Aorta (tissue), 5 donors: Measurements from ENCODE around the gene GALNT2. TPM values are rescaled to one million over a fixed set of nuclear protein-coding genes. Genes with fewer than 3 reads are reported as not detected.

Source experiments
- ATAC-seq: fragments of 200-7000 bp; cut with Tn5 transposase; one replicate; pipeline ENCODE4 v1.9.1; 2022; ENCODE audit warnings: moderate library complexity; ENCODE audit not compliant: low FRiP score
- DNase-seq, 2 donors: peaks; one replicate each; pipeline ENCODE4 v3.0.0-alpha.2; 2020
- H3K27ac ChIP-seq, 2 donors: one replicate each; pipeline ENCODE4 v1.5.1; 2013; ENCODE audit warnings: low read length in 2 of 2, mild to moderate bottlenecking in 2 of 2, moderate library complexity in 2 of 2, control low read depth in 1 of 2, inconsistent platforms in 1 of 2, low read depth in 1 of 2
- H3K27me3 ChIP-seq, 2 donors: one replicate each; pipeline ENCODE4 v1.6.1; 2013; ENCODE audit warnings: control low read depth in 1 of 2, low read length in 1 of 2, mild to moderate bottlenecking in 1 of 2, moderate library complexity in 1 of 2; ENCODE audit not compliant: insufficient read depth in 2 of 2, control insufficient read depth in 1 of 2
- H3K36me3 ChIP-seq, 2 donors: one replicate each; pipeline ENCODE4 v1.6.1; 2013; ENCODE audit warnings: control low read depth in 1 of 2, low read length in 1 of 2, mild to moderate bottlenecking in 1 of 2; ENCODE audit not compliant: insufficient read depth in 2 of 2, control insufficient read depth in 1 of 2
- H3K4me1 ChIP-seq, 2 donors: one replicate each; pipeline ENCODE4 v1.6.1; 2013; ENCODE audit warnings: low read length in 2 of 2, control low read depth in 1 of 2, mild to moderate bottlenecking in 1 of 2, moderate library complexity in 1 of 2; ENCODE audit not compliant: insufficient read depth in 2 of 2, control insufficient read depth in 1 of 2
- H3K4me3 ChIP-seq, 2 donors: one replicate each; pipeline ENCODE4 v1.5.1; 2013; ENCODE audit warnings: low read length in 2 of 2, control low read depth in 1 of 2, mild to moderate bottlenecking in 1 of 2
- H3K9me3 ChIP-seq: one replicate; pipeline ENCODE4 v1.6.1; 2013; ENCODE audit warnings: mild to moderate bottlenecking, low read length; ENCODE audit not compliant: control insufficient read depth
- WGBS, 2 donors: extraction: QIAGEN DNeasy Blood & Tissue Kit; methylation state at CpG; one replicate each; pipeline ENCODE4 v1.1.7; 2013; 5-methylcytosine and 5-hydroxymethylcytosine counted together
- intact Hi-C, 2 donors: fragments of 100-400 bp; cut with DNase I; formaldehyde crosslinking; loops; one replicate each; pipeline versions ENCODE4 v1.14.2 to v1.15.0; 2022
- polyA plus RNA-seq, 2 donors: library from polyadenylated mRNA; stranded (reverse); fragments of 200-250 nt; gene quantifications; one replicate each; pipeline ENCODE4 v1.2.3, GENCODE V29; 2013
- total RNA-seq, 2 donors: library from RNA; stranded (reverse); fragmentation: NEBNext Ultra II Directional; extraction: Animal tissue kit (Norgen Biotek cat#: 25700); gene quantifications; one replicate each; pipeline ENCODE4 v1.2.1, GENCODE V29; 2021
- donor health status: healthy with polysubstance abuse.
- donor health status: Bipolar disorder and iron deficiency.
- donor health status: DM: no; HTN: no; CAD: no.
- donor health status: DM: no; HTN: no; CAD: no.
- donor health status: DM: yes; HTN: yes; CAD: no.

Gene GALNT2
- total and polyA plus RNA-seq, 4 donors = 29.1 to 116 (median 105) TPM

DNA sequence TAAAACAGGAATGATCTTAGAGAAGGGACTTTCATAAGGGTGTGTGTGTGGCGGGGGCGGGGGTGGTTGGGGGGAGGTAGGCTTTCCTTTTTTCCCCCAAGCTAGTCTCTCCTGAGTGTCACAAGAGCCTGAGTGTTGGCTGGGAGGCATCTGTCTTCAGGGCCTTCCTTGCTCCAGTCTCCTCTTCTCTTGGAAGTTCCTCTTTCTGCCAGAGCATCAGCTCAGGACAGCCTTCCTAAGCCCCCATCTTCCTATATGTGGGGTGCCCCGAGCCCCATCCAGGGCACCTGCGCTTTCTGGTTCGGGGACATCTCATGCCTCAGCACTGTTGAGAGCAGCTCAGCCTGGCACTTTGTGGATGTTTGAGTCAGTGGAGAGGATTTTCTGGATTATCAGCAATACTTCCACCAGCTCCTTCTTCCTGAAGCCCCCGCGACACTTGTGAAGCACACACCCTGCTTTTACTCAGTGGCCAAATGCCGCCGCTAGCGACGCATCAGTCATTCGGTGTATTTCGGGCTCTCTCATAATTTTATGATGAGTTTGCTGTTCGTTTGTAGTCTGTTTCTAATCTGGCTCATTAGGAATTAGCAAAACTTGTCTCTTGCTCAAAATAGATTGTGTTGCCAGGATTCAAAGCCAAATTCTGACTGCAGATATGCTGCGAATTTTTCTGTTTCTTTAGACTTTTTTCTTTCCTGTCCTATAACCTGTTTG is 61.7 kb downstream of the GALNT2 start:
- no peaks in the 10 kb centered on the region for H3K9me3 ChIP-seq
- no peak overlapping the region for H3K4me3 ChIP-seq
- no peak for ATAC-seq
- peaks cover 6 to 17% of the 10 kb centered on the region in 2 donors for H3K4me1 ChIP-seq
- H3K36me3 ChIP-seq = no peaks in the 10 kb centered on the region
- no peaks in the 10 kb centered on the region for H3K27me3 ChIP-seq
- no peak for DNase-seq
- intact Hi-C loops = no loop called here
- H3K27ac ChIP-seq = no peak overlapping the region
- WGBS, 2 donors = 24 to 29% methylated on average over 15 of the region's 15 CpGs

DNA sequence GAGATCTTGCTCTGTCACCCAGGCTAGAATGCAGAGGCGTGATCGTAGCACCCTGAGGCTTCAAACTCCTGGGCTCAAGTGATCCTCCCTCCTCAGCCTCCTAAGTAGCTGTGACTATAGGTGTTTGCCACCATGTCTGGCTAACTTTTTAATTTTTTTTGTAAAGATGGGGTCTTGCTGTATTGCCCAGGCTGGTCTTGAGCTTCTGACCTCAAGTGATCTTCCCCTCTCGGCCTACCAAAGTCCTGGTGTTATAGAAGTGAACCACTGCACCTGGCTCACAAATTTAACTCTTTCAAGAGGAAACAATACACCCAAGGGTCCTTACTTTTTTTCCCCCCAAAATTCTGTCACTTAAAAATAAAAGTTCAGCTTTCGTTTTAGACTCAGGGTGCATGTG is 62.3 kb downstream of the GALNT2 start:
- intact Hi-C loops = no loop called here
- ATAC-seq = no peak
- WGBS, 2 donors = 80 to 86% methylated on average over 4 of the region's 4 CpGs
- DNase-seq = no peak
- H3K36me3 ChIP-seq = no peaks in the 10 kb centered on the region
- no peaks in the 10 kb centered on the region for H3K27me3 ChIP-seq
- H3K4me1 ChIP-seq = peaks cover 6 to 13% of the 10 kb centered on the region in 2 donors
- no peak overlapping the region for H3K4me3 ChIP-seq
- H3K27ac ChIP-seq = no peak overlapping the region
- no peaks in the 10 kb centered on the region for H3K9me3 ChIP-seq

DNA sequence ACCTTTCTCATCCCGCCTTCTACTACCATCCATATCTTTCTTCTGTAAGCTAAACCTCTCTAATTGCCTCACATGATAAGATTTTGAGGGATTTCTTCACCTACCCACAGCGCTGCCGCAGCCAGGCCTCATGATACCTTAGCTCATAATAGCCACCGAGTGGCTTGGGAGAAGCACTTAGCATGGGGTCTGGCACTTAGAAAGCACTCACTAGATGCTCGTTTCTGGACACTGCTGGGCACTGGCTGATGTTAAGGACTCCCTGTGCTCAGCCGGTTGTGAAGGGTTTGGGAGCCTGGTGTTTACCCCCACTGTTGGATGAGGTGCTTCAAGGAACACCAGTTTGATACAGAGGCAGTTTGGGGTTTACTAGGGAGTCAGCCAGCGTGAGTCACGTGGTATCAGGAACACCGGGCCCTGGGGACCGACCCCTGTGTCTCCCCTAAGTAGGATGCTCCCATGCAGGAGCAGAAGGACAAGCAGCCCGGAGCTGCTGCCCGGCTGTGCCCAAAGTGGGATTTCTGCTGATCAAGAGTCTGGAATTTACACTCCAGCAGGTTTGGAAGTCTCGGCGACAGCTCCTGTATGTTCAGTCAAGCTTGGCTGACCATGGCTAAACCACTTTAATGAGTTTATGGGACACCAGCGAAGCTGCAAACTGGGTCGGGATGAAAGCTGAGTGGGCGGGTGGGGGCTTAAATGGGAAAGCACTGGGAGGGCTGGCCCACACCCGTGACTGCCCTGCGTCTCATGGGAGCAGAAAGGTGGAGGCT is 63.3 kb downstream of the GALNT2 start:
- DNase-seq (no peak), ATAC-seq (no peak)
- H3K4me1 ChIP-seq = peaks cover 3 to 13% of the 10 kb centered on the region in 2 donors
- no peaks in the 10 kb centered on the region for H3K9me3 ChIP-seq
- intact Hi-C loops = no loop called here
- no peaks in the 10 kb centered on the region for H3K27me3 ChIP-seq
- WGBS, 2 donors = 66 to 70% methylated on average over 19 of the region's 19 CpGs
- H3K27ac ChIP-seq = no peak overlapping the region
- H3K4me3 ChIP-seq = no peak overlapping the region
- no peaks in the 10 kb centered on the region for H3K36me3 ChIP-seq

DNA sequence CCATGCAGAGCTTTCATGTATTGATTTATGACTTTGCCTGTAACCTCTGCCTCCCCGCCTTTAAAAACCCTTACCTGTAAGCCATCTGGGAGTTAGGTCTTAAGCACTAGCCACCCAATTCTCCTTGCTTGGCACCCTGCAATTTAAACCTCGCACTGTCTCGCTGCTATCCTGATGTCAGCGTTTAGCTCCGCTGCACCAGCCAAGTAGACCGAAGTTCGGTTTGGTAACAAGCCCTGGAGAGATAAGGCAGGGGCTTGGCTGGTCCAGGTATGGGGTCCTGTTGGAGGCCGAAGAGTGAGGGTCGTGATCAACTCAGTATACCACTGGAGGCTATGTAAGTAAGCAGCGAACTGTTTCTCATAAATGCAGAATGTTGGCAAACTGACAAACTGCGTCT is 64.4 kb downstream of the GALNT2 start:
- Histone ChIP-seq H3K27me3 (no peaks in the 10 kb centered on the region), H3K27ac (no peak overlapping the region), H3K9me3 (no peaks in the 10 kb centered on the region), H3K36me3 (no peaks in the 10 kb centered on the region), H3K4me3 (no peak overlapping the region), H3K4me1 (peaks cover 3 to 13% of the 10 kb centered on the region in 2 donors)
- 61 to 72% methylated on average over 11 of the region's 11 CpGs for WGBS, 2 donors
- ATAC-seq (no peak), DNase-seq (no peak)
- intact Hi-C loops = no loop called here

DNA sequence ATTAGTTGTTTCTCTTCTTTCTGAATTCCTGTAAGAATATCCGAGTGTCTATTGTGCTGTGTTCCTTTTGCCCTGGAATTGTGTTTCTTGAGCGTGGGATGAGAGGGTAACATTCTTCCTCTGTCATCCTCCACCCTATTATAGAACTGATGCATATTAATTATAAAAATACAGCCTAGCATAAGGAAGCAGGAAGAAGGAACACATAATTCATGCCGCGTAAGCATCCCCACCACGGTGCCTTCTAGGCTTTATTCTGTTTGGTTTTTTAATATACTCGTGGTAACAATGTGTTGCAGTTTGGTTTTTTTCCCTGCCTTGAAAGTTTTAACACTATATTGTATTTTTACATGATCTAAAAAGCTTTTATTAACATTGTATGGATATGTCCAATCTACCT is 65.7 kb downstream of the GALNT2 start:
- H3K27ac ChIP-seq = no peak overlapping the region
- H3K4me3 ChIP-seq = no peak overlapping the region
- no peaks in the 10 kb centered on the region for H3K9me3 ChIP-seq
- H3K27me3 ChIP-seq = no peaks in the 10 kb centered on the region
- intact Hi-C loops = no loop called here
- peaks cover 3 to 13% of the 10 kb centered on the region in 2 donors for H3K4me1 ChIP-seq
- 53 to 56% methylated on average over 6 of the region's 6 CpGs for WGBS, 2 donors
- H3K36me3 ChIP-seq = no peaks in the 10 kb centered on the region
- no peak for ATAC-seq
- DNase-seq = no peak

DNA sequence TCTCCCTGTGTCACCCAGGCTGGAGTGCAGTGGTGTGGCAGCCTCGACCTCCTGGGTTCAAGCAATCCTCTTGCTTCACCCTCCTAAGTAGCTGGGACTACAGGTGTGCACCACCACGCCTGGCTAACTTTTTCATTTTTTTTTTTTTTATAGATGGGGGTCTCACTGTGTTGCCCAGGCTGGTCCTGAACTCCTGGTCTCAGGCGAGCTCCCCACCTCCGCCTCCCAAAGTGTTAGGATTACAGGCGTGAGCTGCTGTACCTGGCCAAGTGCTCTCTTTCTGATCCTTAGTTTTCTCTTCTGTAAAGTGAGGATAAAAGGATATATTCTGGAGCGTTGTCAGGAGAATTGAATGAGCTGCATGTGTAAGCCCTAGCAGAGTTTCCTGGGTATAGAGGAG is 68.7 kb downstream of the GALNT2 start:
- 92 to 94% methylated on average over 6 of the region's 6 CpGs for WGBS, 2 donors
- Histone ChIP-seq H3K27ac (no peak overlapping the region), H3K4me3 (no peak overlapping the region)

DNA sequence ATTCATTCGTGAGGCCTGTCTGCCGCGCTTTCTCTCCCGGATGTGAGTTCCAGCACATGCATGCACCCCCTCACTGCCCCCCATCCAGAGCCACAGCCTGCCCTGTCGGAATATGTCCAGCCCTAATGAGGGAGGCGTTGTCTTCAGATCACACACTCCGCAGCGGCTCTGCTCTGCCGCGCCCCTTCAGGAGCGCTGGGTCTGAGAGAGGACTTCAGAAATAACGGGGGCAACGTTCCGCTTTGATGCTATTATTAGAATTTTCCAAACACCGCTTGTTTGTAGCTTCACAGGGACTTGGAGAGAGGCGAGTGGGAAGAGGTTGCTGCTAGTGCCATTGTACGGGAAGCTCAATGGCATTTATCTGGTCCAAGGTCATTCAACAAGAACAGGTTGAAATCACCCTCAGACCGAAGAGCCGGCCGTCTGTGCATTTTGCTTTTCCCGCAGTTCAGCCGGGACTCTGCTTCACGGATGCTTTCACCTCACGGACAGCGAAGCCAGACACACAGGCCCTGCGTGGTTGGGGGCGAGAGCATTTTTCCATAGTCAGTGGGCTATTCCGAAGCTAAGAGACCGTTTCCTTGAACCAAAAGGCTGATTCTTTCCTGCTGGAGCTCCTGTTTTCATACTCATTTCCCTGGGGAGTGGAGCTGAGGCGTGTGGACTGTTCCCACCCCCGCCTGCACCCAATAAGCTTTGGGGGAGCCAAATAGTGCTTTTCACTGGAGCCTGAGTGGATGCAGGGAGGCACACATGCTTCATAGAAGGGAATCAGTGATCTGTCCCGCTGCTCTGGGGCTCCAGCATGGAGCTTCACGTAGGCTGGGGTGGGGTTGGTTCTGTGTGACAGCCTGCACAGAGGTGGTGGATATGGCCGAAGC is 69.7 kb downstream of the GALNT2 start:
- Histone ChIP-seq H3K27me3 (no peaks in the 10 kb centered on the region), H3K4me1 (peaks cover 0 to 2% of the 10 kb centered on the region in 2 donors), H3K27ac (peak overlapping the region in 1 of 2 donors; percentile 30), H3K4me3 (peak overlapping the region in 1 of 2 donors; percentile 10), H3K36me3 (no peaks in the 10 kb centered on the region), H3K9me3 (no peaks in the 10 kb centered on the region)
- intact Hi-C loops = no loop called here
- ATAC-seq (peak; percentile 39), DNase-seq (peak in 1 of 2 donors; percentile 70)
- WGBS, 2 donors = 7 to 13% methylated on average over 34 of the region's 34 CpGs

More for the DNA sequence above, 68.7 kb downstream of the GALNT2 start:
- DNase-seq (no peak), ATAC-seq (no peak)
- Histone ChIP-seq H3K27me3 (no peaks in the 10 kb centered on the region), H3K9me3 (no peaks in the 10 kb centered on the region), H3K4me1 (peaks cover 0 to 2% of the 10 kb centered on the region in 2 donors), H3K36me3 (no peaks in the 10 kb centered on the region)
- intact Hi-C loops = no loop called here

DNA sequence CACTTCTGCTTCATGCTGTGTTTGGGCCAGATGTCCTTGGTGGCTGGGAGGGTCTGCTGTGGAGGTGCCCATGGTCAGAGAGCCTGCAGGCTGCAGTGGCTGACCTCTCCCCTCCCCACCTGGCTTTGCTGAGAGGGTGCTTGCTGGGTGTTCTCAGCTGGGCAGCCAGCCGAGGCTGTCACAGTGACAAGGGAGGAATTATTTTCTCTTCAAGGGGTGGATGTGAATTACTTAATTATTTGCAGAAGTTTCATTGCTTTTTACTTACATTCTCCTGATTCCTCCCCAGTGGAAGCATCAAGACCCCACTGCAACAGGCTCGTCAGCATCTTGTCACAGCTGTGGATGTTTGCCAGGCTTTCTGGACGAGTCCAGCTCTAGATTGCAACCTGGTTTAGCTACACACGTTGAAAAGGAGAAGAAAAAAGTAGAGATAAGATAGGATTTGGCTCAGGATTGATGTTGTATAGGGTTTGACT is 70.3 kb downstream of the GALNT2 start:
- peaks cover 0 to 2% of the 10 kb centered on the region in 2 donors for H3K4me1 ChIP-seq
- H3K36me3 ChIP-seq = no peaks in the 10 kb centered on the region
- H3K27ac ChIP-seq = no peak overlapping the region
- 12 to 14% methylated on average over 4 of the region's 4 CpGs for WGBS, 2 donors
- no peak for DNase-seq
- no peaks in the 10 kb centered on the region for H3K27me3 ChIP-seq
- H3K9me3 ChIP-seq = no peaks in the 10 kb centered on the region
- H3K4me3 ChIP-seq = no peak overlapping the region
- intact Hi-C loops = no loop called here
- no peak for ATAC-seq
